Vagina (tissue), 2 donors: Measurements from ENCODE around the gene CCDC85B. TPM values are rescaled to one million over a fixed set of nuclear protein-coding genes. Genes with fewer than 3 reads are reported as not detected.

Source experiments
- DNase-seq, 2 donors: peaks; one replicate each; pipeline ENCODE4 v3.0.0-alpha.2; 2017; ENCODE audit errors: extremely low spot score in 2 of 2
- H3K27ac ChIP-seq: fragments of 200-600 bp; sonication (generic); one replicate; pipeline ENCODE4 v1.5.1; 2019
- H3K27me3 ChIP-seq: fragments of 200-600 bp; sonication (generic); one replicate; pipeline ENCODE4 v1.5.1; 2019
- H3K36me3 ChIP-seq, 2 donors: fragments of 200-600 bp; sonication (generic); one replicate each; pipeline ENCODE4 v1.5.1; 2017 to 2019
- H3K4me1 ChIP-seq: fragments of 200-600 bp; sonication (generic); one replicate; pipeline ENCODE4 v1.5.1; 2019
- H3K4me3 ChIP-seq, 2 donors: fragments of 200-600 bp; sonication (generic); 1 replicate in 1 of 2; 2 replicates in 1 of 2; pipeline ENCODE4 v1.5.1; 2016 to 2019
- H3K9me3 ChIP-seq: fragments of 200-600 bp; sonication (generic); one replicate; pipeline ENCODE4 v1.5.1; 2019
- CTCF ChIP-seq, 3 experiments: fragments of 450-650 bp in 2 of 3; fragments of 200-600 bp in 1 of 3; sonication (generic) in 1 of 3; IDR thresholded peaks; one replicate each; pipeline ENCODE4 v1.5.1; 2017 to 2019; ENCODE audit warnings: antibody characterized with exemption in 3 of 3, mild to moderate bottlenecking in 2 of 3, moderate library complexity in 2 of 3
- POLR2A ChIP-seq, 2 donors: fragments of 450-650 bp; IDR thresholded peaks; one replicate each; pipeline ENCODE4 v1.6.1; 2017; ENCODE audit warnings: antibody characterized with exemption in 2 of 2, mild to moderate bottlenecking in 2 of 2, moderate library complexity in 2 of 2
- POLR2AphosphoS5 ChIP-seq, 2 donors: sonication (generic); formaldehyde crosslinking; IDR thresholded peaks; one replicate each; pipeline ENCODE4 v1.9.0; 2017; ENCODE audit warnings: antibody characterized with exemption in 2 of 2, mild to moderate bottlenecking in 2 of 2, low read depth in 1 of 2; ENCODE audit not compliant: insufficient read depth in 1 of 2
- intact Hi-C: fragments of 100-400 bp; cut with DNase I; formaldehyde crosslinking; loops from one replicate; pipeline ENCODE4 v1.15.1; 2023
- total RNA-seq: library from RNA; depleted of rRNA; stranded (reverse); fragments of >200 nt; gene quantifications from one replicate; pipeline ENCODE4 v1.2.3, GENCODE V29; 2016

The CCDC85B gene
- total RNA-seq, 1 donor from 2014 or later = 76.4 TPM

GRCh38 chr11:65920372-65920802 is 29.9 kb downstream of the CCDC85B start:
- Histone ChIP-seq H3K4me3 (peak overlapping the region; percentile 72 to 92), H3K36me3 (peaks cover 0 to 19% of the 10 kb centered on the region in 2 donors), H3K27me3 (no peaks in the 10 kb centered on the region), H3K9me3 (no peaks in the 10 kb centered on the region), H3K27ac (peak overlapping the region; percentile 88), H3K4me1 (peaks cover 48% of the 10 kb centered on the region)
- DNase-seq = no peak
- intact Hi-C loops = loop anchor here (5.0 kb wide), 1 partner anchor 42 kb away; the partner anchor contains the start of gene SART1
- TF ChIP-seq CTCF (IDR thresholded peaks at IDR 0.05) (no peak), POLR2A (IDR thresholded peaks at IDR 0.05) (no peak), POLR2AphosphoS5 (IDR thresholded peaks at IDR 0.05; ENCODE audit: insufficient read depth in 1 of 2, low read depth in 1 of 2) (no peak)

- no peak for DNase-seq
- Histone ChIP-seq H3K27me3 (no peaks in the 10 kb centered on the region), H3K4me3 (peak overlapping the region in 1 of 2 donors; percentile 72), H3K9me3 (no peaks in the 10 kb centered on the region), H3K4me1 (peaks cover 41% of the 10 kb centered on the region), H3K36me3 (peaks cover 0 to 19% of the 10 kb centered on the region in 2 donors), H3K27ac (no peak overlapping the region)
- intact Hi-C loops = loop anchor here (5.0 kb wide), 1 partner anchor 41 kb away; the partner anchor contains the start of gene SART1
- TF ChIP-seq POLR2AphosphoS5 (IDR thresholded peaks at IDR 0.05; ENCODE audit: insufficient read depth in 1 of 2, low read depth in 1 of 2) = no peak
These were observed 30.6 kb downstream of the CCDC85B start for GRCh38 chr11:65921033-65921555.

- DNase-seq = no peak
- peaks cover 33% of the 10 kb centered on the region for H3K4me1 ChIP-seq
- H3K27me3 ChIP-seq = no peaks in the 10 kb centered on the region
- H3K4me3 ChIP-seq = no peak overlapping the region
- intact Hi-C loops = loop anchor here (5.0 kb wide), 1 partner anchor 40 kb away; the partner anchor contains the start of gene SART1
- peaks cover 0 to 19% of the 10 kb centered on the region in 2 donors for H3K36me3 ChIP-seq
- TF ChIP-seq POLR2A (IDR thresholded peaks at IDR 0.05) (no peak), POLR2AphosphoS5 (IDR thresholded peaks at IDR 0.05; ENCODE audit: insufficient read depth in 1 of 2, low read depth in 1 of 2) (no peak), CTCF (IDR thresholded peaks at IDR 0.05) (no peak)
- H3K9me3 ChIP-seq = no peaks in the 10 kb centered on the region
- no peak overlapping the region for H3K27ac ChIP-seq
These were observed 31.4 kb downstream of the CCDC85B start for GRCh38 chr11:65921876-65922275.

- Histone ChIP-seq H3K27ac (no peak overlapping the region), H3K27me3 (no peaks in the 10 kb centered on the region), H3K4me1 (peaks cover 26% of the 10 kb centered on the region), H3K36me3 (peaks cover 0 to 19% of the 10 kb centered on the region in 2 donors), H3K4me3 (no peak overlapping the region), H3K9me3 (no peaks in the 10 kb centered on the region)
- TF ChIP-seq CTCF (IDR thresholded peaks at IDR 0.05) (no peak), POLR2A (IDR thresholded peaks at IDR 0.05) (no peak), POLR2AphosphoS5 (IDR thresholded peaks at IDR 0.05; ENCODE audit: insufficient read depth in 1 of 2, low read depth in 1 of 2) (no peak)
- no peak for DNase-seq
- intact Hi-C loops = loop anchor here (5.0 kb wide), 1 partner anchor 40 kb away; the partner anchor contains the start of gene SART1
These were observed 32.1 kb downstream of the CCDC85B start for GRCh38 chr11:65922565-65922964.

- TF ChIP-seq CTCF (IDR thresholded peaks at IDR 0.05) (no peak), POLR2A (IDR thresholded peaks at IDR 0.05) (no peak), POLR2AphosphoS5 (IDR thresholded peaks at IDR 0.05; ENCODE audit: insufficient read depth in 1 of 2, low read depth in 1 of 2) (no peak)
- intact Hi-C loops = no loop called here
- Histone ChIP-seq H3K27ac (no peak overlapping the region), H3K4me3 (no peak overlapping the region), H3K4me1 (peaks cover 11% of the 10 kb centered on the region), H3K36me3 (peaks cover 0 to 19% of the 10 kb centered on the region in 2 donors), H3K27me3 (no peaks in the 10 kb centered on the region), H3K9me3 (no peaks in the 10 kb centered on the region)
- DNase-seq = no peak
These were observed 34.9 kb downstream of the CCDC85B start for GRCh38 chr11:65925397-65925796.
